SK-N-SH treated with all-trans-retinoic acid at 6 μM for 48 hours (cell line): ENCODE measurements around the gene BCAR3.

ENCODE experiments used
- ATAC-seq: fragments of 200-7000 bp; cut with Tn5 transposase; 3 replicates; pipeline ENCODE4 v1.9.1; 2020; ENCODE audit warnings: mild to moderate bottlenecking, moderate library complexity
- ARNTL ChIP-seq: fragments of 450-650 bp; formaldehyde crosslinking; IDR thresholded peaks from 2 replicates; pipeline ENCODE4 v1.5.0; 2020; ENCODE audit warnings: low read depth, mild to moderate bottlenecking, moderate library complexity, borderline replicate concordance
- BACH2 ChIP-seq: fragments of 250-450 bp; sonication (Bioruptor Pico); IDR thresholded peaks from 2 replicates; pipeline ENCODE4 v1.9.0; 2021; ENCODE audit warnings: mild to moderate bottlenecking, borderline replicate concordance
- CREB5 ChIP-seq: fragments of 250-450 bp; sonication (Bioruptor Pico); IDR thresholded peaks from 2 replicates; pipeline ENCODE4 v1.5.1; 2020; ENCODE audit warnings: low read depth, mild to moderate bottlenecking, moderate library complexity
- CSDC2 ChIP-seq: fragments of 250-450 bp; sonication (Bioruptor Pico); IDR thresholded peaks from 2 replicates; pipeline ENCODE4 v1.5.0; 2020; ENCODE audit warnings: mild to moderate bottlenecking, moderate library complexity
- CSRNP3 ChIP-seq: fragments of 250-450 bp; sonication (Bioruptor Pico); IDR thresholded peaks from 2 replicates; pipeline ENCODE4 v1.5.1; 2021; ENCODE audit warnings: mild to moderate bottlenecking, moderate library complexity
- ESRRG ChIP-seq: fragments of 250-450 bp; sonication (Bioruptor Pico); IDR thresholded peaks from 2 replicates; pipeline ENCODE4 v1.6.1; 2021; ENCODE audit warnings: mild to moderate bottlenecking
- GLIS3 ChIP-seq: fragments of 250-450 bp; sonication (Bioruptor Pico); IDR thresholded peaks from 2 replicates; pipeline ENCODE4 v1.5.0; 2020; ENCODE audit warnings: mild to moderate bottlenecking, moderate library complexity
- ISL1 ChIP-seq: fragments of 250-450 bp; sonication (Bioruptor Pico); IDR thresholded peaks from 2 replicates; pipeline ENCODE4 v2.1.2; 2022; ENCODE audit warnings: mild to moderate bottlenecking, moderate library complexity
- OSR1 ChIP-seq: fragments of 250-450 bp; sonication (Bioruptor Pico); IDR thresholded peaks from 2 replicates; pipeline ENCODE4 v1.8.0; 2022; ENCODE audit warnings: moderate library complexity, mild to moderate bottlenecking, inconsistent platforms
- PATZ1 ChIP-seq: fragments of 250-450 bp; sonication (Bioruptor Pico); IDR thresholded peaks from 2 replicates; pipeline ENCODE4 v1.8.0; 2020; ENCODE audit warnings: mild to moderate bottlenecking, moderate library complexity, borderline replicate concordance
- POU6F1 ChIP-seq: fragments of 250-450 bp; sonication (Bioruptor Pico); IDR thresholded peaks from 2 replicates; pipeline ENCODE4 v1.8.0; 2021; ENCODE audit warnings: low read depth, mild to moderate bottlenecking, moderate library complexity, borderline replicate concordance
- PPARA ChIP-seq: fragments of 250-450 bp; sonication (Bioruptor Pico); IDR thresholded peaks from 2 replicates; pipeline ENCODE4 v1.5.0; 2020; ENCODE audit warnings: mild to moderate bottlenecking, borderline replicate concordance
- RARB ChIP-seq: fragments of 250-450 bp; sonication (Bioruptor Pico); IDR thresholded peaks from 2 replicates; pipeline ENCODE4 v1.8.0; 2021; ENCODE audit warnings: mild to moderate bottlenecking, moderate library complexity
- TCF4 ChIP-seq: fragments of 250-450 bp; sonication (Bioruptor Pico); IDR thresholded peaks from 2 replicates; pipeline ENCODE4 v1.8.0; 2021; ENCODE audit warnings: mild to moderate bottlenecking, moderate library complexity, borderline replicate concordance
- ZC3H10 ChIP-seq: fragments of 250-450 bp; sonication (Bioruptor Pico); IDR thresholded peaks from 2 replicates; pipeline ENCODE4 v1.5.1; 2021; ENCODE audit warnings: mild to moderate bottlenecking, moderate library complexity
- ZFP3 ChIP-seq: fragments of 250-450 bp; sonication (Bioruptor Pico); IDR thresholded peaks from 2 replicates; pipeline ENCODE4 v1.5.0; 2020; ENCODE audit warnings: mild to moderate bottlenecking, moderate library complexity
- ZNF565 ChIP-seq: fragments of 450-650 bp; formaldehyde crosslinking; conservative IDR thresholded peaks from 2 replicates; pipeline ENCODE4 v1.5.0; 2020; ENCODE audit warnings: low read depth, mild to moderate bottlenecking, moderate library complexity
- ZNF70 ChIP-seq: fragments of 450-650 bp; formaldehyde crosslinking; IDR thresholded peaks from 2 replicates; pipeline ENCODE4 v1.5.0; 2020; ENCODE audit warnings: mild to moderate bottlenecking, moderate library complexity
- ZNF8 ChIP-seq: fragments of 450-650 bp; formaldehyde crosslinking; IDR thresholded peaks from 2 replicates; pipeline ENCODE4 v1.5.0; 2020; ENCODE audit warnings: mild to moderate bottlenecking, moderate library complexity

Gene BCAR3

GRCh38 chr1:93648656-93649055 lies 33.0 kb downstream of the BCAR3 start:
- TF ChIP-seq GLIS3 (CRISPR knock-in tag): no peak
- no peak for ATAC-seq

- ATAC-seq: peak; percentile 54; the same call in 2 of the 3 replicates
- TF ChIP-seq CSDC2 (CRISPR knock-in tag): no peak
- TF ChIP-seq ARNTL (CRISPR knock-in tag): no peak
- TF ChIP-seq POU6F1 (CRISPR knock-in tag): no peak
- TF ChIP-seq RARB (CRISPR knock-in tag): no peak
- no peak for TF ChIP-seq ZC3H10
- TF ChIP-seq, all 23 proteins: peak for 0
Measured at GRCh38 chr1:93641527-93641926, 40.1 kb downstream of the BCAR3 start.

GRCh38 chr1:93640656-93641440 lies 40.8 kb downstream of the BCAR3 start:
- no peak for ATAC-seq
- TF ChIP-seq POU6F1 (CRISPR knock-in tag) (no peak), CSRNP3 (no peak), ZC3H10 (no peak), CREB5 (CRISPR knock-in tag) (no peak), TCF4 (no peak), PPARA (no peak), PATZ1 (no peak), ESRRG (CRISPR knock-in tag) (no peak), CSDC2 (CRISPR knock-in tag) (no peak), ZNF70 (CRISPR knock-in tag) (no peak), OSR1 (CRISPR knock-in tag) (no peak), ZNF8 (CRISPR knock-in tag) (no peak)

GRCh38 chr1:93638981-93639380 lies 42.7 kb downstream of the BCAR3 start:
- ATAC-seq: no peak
- TF ChIP-seq OSR1 (CRISPR knock-in tag) (no peak), ISL1 (CRISPR knock-in tag) (no peak), CSDC2 (CRISPR knock-in tag) (no peak), ZNF565 (no peak), GLIS3 (CRISPR knock-in tag) (no peak), ZNF70 (CRISPR knock-in tag) (no peak), PPARA (no peak), ZFP3 (CRISPR knock-in tag) (no peak), ZC3H10 (no peak), ESRRG (CRISPR knock-in tag) (no peak), CSRNP3 (no peak), BACH2 (CRISPR knock-in tag) (no peak), POU6F1 (CRISPR knock-in tag) (no peak), ZNF8 (CRISPR knock-in tag) (no peak)
